GM12878 (cell line): Measurements from ENCODE around the gene PGM5. TPM values are rescaled to one million over a fixed set of nuclear protein-coding genes. Genes with fewer than 3 reads are reported as not detected.

Experiments used
- ATAC-seq: fragments of 200-7000 bp; cut with Tn5 transposase; 3 replicates; pipeline ENCODE4 v1.9.1; 2020; ENCODE audit warnings: mild to moderate bottlenecking, moderate library complexity
- BruUV-seq: library from RNA; stranded (reverse); fragments of 400-500 nt; replicated peaks from 2 replicates; lab custom pipeline; 2021; lab: Mats Ljungman, UMichigan
- CTCF ChIA-PET: fragments of 300-600 bp; sonication (Branson Sonifier 250); formaldehyde crosslinking; extraction: SDS; loops from one replicate; lab custom pipeline; 2021; ENCODE audit warnings: inconsistent platforms; lab: Yijun Ruan, JAX
- POLR2A ChIA-PET: fragments of 350-600 bp; formaldehyde crosslinking; extraction: SDS; loops from one replicate; lab custom pipeline; 2021; ENCODE audit warnings: inconsistent platforms; lab: Charles Lee
- RAD21 ChIA-PET: fragments of 300-600 bp; sonication (Branson Sonifier 250); formaldehyde crosslinking; loops from one replicate; lab custom pipeline; 2023; ENCODE audit warnings: antibody characterized with exemption; ENCODE audit not compliant: unreplicated experiment; lab: Charles Lee
- SMC1A ChIA-PET: fragments of 300-600 bp; sonication (Branson Sonifier 250); formaldehyde crosslinking; loops from one replicate; lab custom pipeline; 2023; ENCODE audit not compliant: unreplicated experiment, uncharacterized antibody; lab: Charles Lee
- DNase-seq: peaks from one replicate; pipeline ENCODE4 v3.0.0-alpha.2; 2011; ENCODE audit warnings: low read depth, low spot score
- FAIRE-seq: peaks from 3 replicates; lab custom pipeline; 2011; peaks lifted over from hg19 to GRCh38; lab: Jason Lieb, UNC
- H2AFZ ChIP-seq: 2 replicates; pipeline ENCODE4 v1.6.0; 2011; ENCODE audit warnings: low read depth, low read length, control low read depth; ENCODE audit not compliant: control insufficient read depth
- H3K27ac ChIP-seq: 2 replicates; pipeline ENCODE4 v1.5.1; 2011; ENCODE audit warnings: control low read depth; ENCODE audit not compliant: control insufficient read depth, insufficient read depth
- H3K27me3 ChIP-seq, 2 experiments: replicated peaks in 1 of 2; 2 replicates each; pipeline versions ENCODE4 v1.6.0 to v1.6.1; 2011; ENCODE audit warnings: low read length in 1 of 2; ENCODE audit not compliant: control insufficient read depth in 2 of 2, insufficient read depth in 2 of 2
- H3K36me3 ChIP-seq, 2 experiments: 2 replicates each; pipeline ENCODE4 v1.5.1; 2011; ENCODE audit warnings: low read length in 1 of 2; ENCODE audit not compliant: control insufficient read depth in 2 of 2, insufficient read depth in 2 of 2
- H3K4me1 ChIP-seq: 2 replicates; pipeline ENCODE4 v1.6.1; 2011; ENCODE audit warnings: mild to moderate bottlenecking, low read length, moderate library complexity, mixed read lengths; ENCODE audit not compliant: control insufficient read depth, insufficient read depth
- H3K4me2 ChIP-seq: 2 replicates; pipeline ENCODE4 v1.6.0; 2011; ENCODE audit warnings: control low read depth; ENCODE audit not compliant: control insufficient read depth, insufficient read depth
- H3K4me3 ChIP-seq: fragments of 200-600 bp; sonication (generic); 2 replicates; pipeline ENCODE4 v1.5.1; 2016
- H3K79me2 ChIP-seq: 2 replicates; pipeline ENCODE4 v1.6.0; 2011; ENCODE audit warnings: low read length; ENCODE audit not compliant: control insufficient read depth, insufficient read depth
- H3K9ac ChIP-seq: 2 replicates; pipeline ENCODE4 v1.8.0; 2011; ENCODE audit warnings: low read length, control low read depth, mixed read lengths; ENCODE audit not compliant: control insufficient read depth, insufficient read depth
- H3K9me3 ChIP-seq: replicated peaks from 3 replicates; pipeline ENCODE4 v1.5.1; 2011; ENCODE audit warnings: mild to moderate bottlenecking, low read length; ENCODE audit not compliant: control insufficient read depth, insufficient read depth
- H4K20me1 ChIP-seq: 2 replicates; pipeline ENCODE4 v1.6.0; 2011; ENCODE audit not compliant: control insufficient read depth, insufficient read depth
- CBX5 ChIP-seq: sonication (generic); IDR thresholded peaks from 2 replicates; pipeline ENCODE4 v1.6.1; 2016; ENCODE audit warnings: low read depth, moderate library complexity, mild to moderate bottlenecking, inconsistent platforms
- EED ChIP-seq: sonication (generic); IDR thresholded peaks from 2 replicates; pipeline ENCODE4 v1.6.1; 2016; ENCODE audit warnings: antibody characterized with exemption, low read depth
- GABPA ChIP-seq: IDR thresholded peaks from 2 replicates; pipeline ENCODE4 v1.6.1; 2014; ENCODE audit warnings: antibody characterized with exemption, low read depth, mild to moderate bottlenecking, inconsistent platforms
- IKZF1 ChIP-seq: fragments of 450-650 bp; conservative IDR thresholded peaks from 2 replicates; pipeline ENCODE4 v1.6.1; 2017; ENCODE audit warnings: antibody characterized with exemption, mild to moderate bottlenecking
- LARP7 ChIP-seq: fragments of 450-650 bp; IDR thresholded peaks from 2 replicates; pipeline ENCODE4 v1.6.1; 2017; ENCODE audit warnings: mild to moderate bottlenecking
- MAX ChIP-seq: IDR thresholded peaks from 2 replicates; pipeline ENCODE4 v1.6.1; 2012; ENCODE audit warnings: low read depth, low read length, improper control_type of control experiment
- MYC ChIP-seq: IDR thresholded peaks from 2 replicates; pipeline ENCODE4 v1.6.1; 2011; ENCODE audit warnings: mild to moderate bottlenecking, low read length, moderate library complexity, inconsistent platforms; ENCODE audit not compliant: insufficient read depth, insufficient replicate concordance, insufficient read length, severe bottlenecking
- NFYA ChIP-seq: IDR thresholded peaks from 2 replicates; pipeline ENCODE4 v1.6.1; 2011; ENCODE audit warnings: low read depth, mild to moderate bottlenecking, low read length, improper control_type of control experiment, borderline replicate concordance
- NFYB ChIP-seq: IDR thresholded peaks from 2 replicates; pipeline ENCODE4 v1.6.1; 2011; ENCODE audit warnings: low read depth, mild to moderate bottlenecking, low read length, improper control_type of control experiment, moderate library complexity; ENCODE audit not compliant: insufficient read depth
- PAX8 ChIP-seq: fragments of 450-650 bp; IDR thresholded peaks from 2 replicates; pipeline ENCODE4 v1.6.1; 2017; ENCODE audit warnings: mild to moderate bottlenecking, moderate library complexity
- RAD21 ChIP-seq: IDR thresholded peaks from 2 replicates; pipeline ENCODE4 v1.6.1; 2011; ENCODE audit warnings: mild to moderate bottlenecking, low read depth, low read length, moderate library complexity; ENCODE audit not compliant: insufficient read depth
- SIX5 ChIP-seq: IDR thresholded peaks from 2 replicates; pipeline ENCODE4 v1.6.1; 2011; ENCODE audit warnings: mild to moderate bottlenecking, low read depth, low read length, moderate library complexity; ENCODE audit not compliant: severe bottlenecking
- SMAD1 ChIP-seq: fragments of 450-650 bp; IDR thresholded peaks from 2 replicates; pipeline ENCODE4 v1.6.1; 2018; ENCODE audit warnings: mild to moderate bottlenecking, low read depth; ENCODE audit not compliant: partially characterized antibody
- TCF3 ChIP-seq: IDR thresholded peaks from 2 replicates; pipeline ENCODE4 v1.6.1; 2012; ENCODE audit warnings: low read depth, mild to moderate bottlenecking, low read length, borderline replicate concordance; ENCODE audit not compliant: insufficient read depth
- WRNIP1 ChIP-seq: IDR thresholded peaks from 2 replicates; pipeline ENCODE4 v1.6.1; 2011; ENCODE audit warnings: low read depth, low read length, improper control_type of control experiment, borderline replicate concordance
- YY1 ChIP-seq: IDR thresholded peaks from 2 replicates; pipeline ENCODE4 v1.6.1; 2011; ENCODE audit warnings: low read depth, mild to moderate bottlenecking, low read length
- WGBS: methylation state at CpG from one replicate; pipeline ENCODE4 v1.1.6; 2016; ENCODE audit warnings: low lambda C conversion rate; ENCODE audit not compliant: insufficient replicate concordance, insufficient coverage; ENCODE audit errors: missing lambda C conversion rate; 5-methylcytosine and 5-hydroxymethylcytosine counted together
- in situ Hi-C: fragments of 300-500 bp; cut with MboI; formaldehyde crosslinking; loops from 9 replicates; pipeline ENCODE4 v1.14.3; 2018; ENCODE audit warnings: mixed read lengths
- intact Hi-C: fragments of 100-400 bp; cut with micrococcal nuclease; formaldehyde crosslinking; loops from one replicate; pipeline ENCODE4 v1.14.2; 2022; ENCODE audit not compliant: unreplicated experiment
- polyA plus RNA-seq, 11 experiments: library from polyadenylated mRNA; depleted of rRNA in 4 of 11; unstranded in 6 of 11; stranded (reverse) in 5 of 11; fragments of >200 nt; fragmentation: Nextera tagmentation in 4 of 11; fragmentation: Illumina TruSeq in 1 of 11; extraction: Ambion mirVana in 4 of 11; extraction: Trizol in 1 of 11; gene quantifications; 1 replicate in 1 of 11; 2 replicates in 10 of 11; pipeline versions ENCODE4 v1.2.1 to v1.2.3, GENCODE V29; 2011 to 2016; ENCODE audit warnings: inconsistent platforms in 2 of 11, missing spikeins in 2 of 11, low read depth in 1 of 11
- total RNA-seq, 4 experiments: library from RNA; depleted of rRNA in 3 of 4; stranded (reverse); fragments of >200 nt in 3 of 4; fragmentation: Illumina TruSeq in 1 of 4; extraction: Trizol in 1 of 4; gene quantifications; 2 replicates each; pipeline versions ENCODE4 v1.2.1 to v1.2.3, GENCODE V29; 2013 to 2021

PGM5 gene
- total and polyA plus RNA-seq, 10 of the 15 experiments (the other 5 are each of a cell fraction or from before 2014, with no cell fraction given) = 0.28 to 0.73 TPM; not detected in 8

- Histone ChIP-seq H3K4me3 (no peak overlapping the region), H3K4me2 (no peak overlapping the region), H3K4me1 (no peaks in the 10 kb centered on the region)
- in situ Hi-C loops = no loop called here
- TF ChIP-seq GABPA (no peak), WRNIP1 (no peak)
- TF ChIP-seq, all 136 proteins: peak for 0
- H2AFZ ChIP-seq = no peak overlapping the region
- RAD21 ChIA-PET = no interaction called here
- H3K27me3 ChIP-seq = peaks cover 2 to 11% of the 10 kb centered on the region in 2 experiments; a peak in 3 of 4 replicates
- no peaks in the 10 kb centered on the region for H3K9me3 ChIP-seq
- WGBS = 14% methylated on average over 3 of the region's 3 CpGs
- DNase-seq = no peak
- H3K36me3 ChIP-seq = no peaks in the 10 kb centered on the region
- no peaks in the 10 kb centered on the region for H4K20me1 ChIP-seq
- intact Hi-C loops = no loop called here
- POLR2A ChIA-PET = no interaction called here
- BruUV-seq = no TSS peak
- no peak overlapping the region for H3K27ac ChIP-seq
- no peak for FAIRE-seq
- no peak overlapping the region for H3K9ac ChIP-seq
- CTCF ChIA-PET = interaction anchor here (1.0 kb wide), 1 partner anchor 12 kb away, joined by 3 read pairs; no protein-coding TSS in a partner anchor
- SMC1A ChIA-PET = interaction anchor here (0.7 to 2.1 kb wide), 2 partner anchors 10 to 12 kb away, joined by 4 to 6 read pairs; no protein-coding TSS in a partner anchor
- no peaks in the 10 kb centered on the region for H3K79me2 ChIP-seq
- no peak for ATAC-seq
Measured at GRCh38 chr9:68493958-68494577, 137.7 kb downstream of the PGM5 start.

GRCh38 chr9:68495247-68495646 is 138.8 kb downstream of the PGM5 start:
- in situ Hi-C loops (no loop called here), intact Hi-C loops (no loop called here)
- no peak overlapping the region for H3K9ac ChIP-seq
- no peak overlapping the region for H2AFZ ChIP-seq
- DNase-seq = no peak
- BruUV-seq = no TSS peak
- no peak for ATAC-seq
- ChIA-PET POLR2A (no interaction called here), CTCF (no interaction called here), RAD21 (no interaction called here), SMC1A (interaction anchor here (2.1 kb wide), 1 partner anchor 9 kb away, joined by 6 read pairs; no protein-coding TSS in a partner anchor)
- no peaks in the 10 kb centered on the region for H3K36me3 ChIP-seq
- no peaks in the 10 kb centered on the region for H3K4me1 ChIP-seq
- H4K20me1 ChIP-seq = no peaks in the 10 kb centered on the region
- H3K4me2 ChIP-seq = no peak overlapping the region
- H3K4me3 ChIP-seq = no peak overlapping the region
- no peak overlapping the region for H3K27ac ChIP-seq
- FAIRE-seq = no peak
- H3K27me3 ChIP-seq = peaks cover 2 to 14% of the 10 kb centered on the region in 2 experiments; a peak in 3 of 4 replicates
- WGBS = 75% methylated on average over 1 of the region's 1 CpG
- H3K9me3 ChIP-seq = no peaks in the 10 kb centered on the region; the same call in 2 of the 3 replicates
- no peaks in the 10 kb centered on the region for H3K79me2 ChIP-seq
- TF ChIP-seq SIX5 = no peak
- TF ChIP-seq MAX = no peak
- TF ChIP-seq NFYB = no peak
- no peak for TF ChIP-seq CBX5
- no peak for TF ChIP-seq MYC
- TF ChIP-seq YY1 = no peak
- TF ChIP-seq TCF3 = no peak
- TF ChIP-seq SMAD1 = no peak
- TF ChIP-seq NFYA = no peak
- no peak for TF ChIP-seq RAD21
- TF ChIP-seq LARP7 = no peak
- no peak for TF ChIP-seq EED
- no peak for TF ChIP-seq IKZF1
- no peak for TF ChIP-seq PAX8
